ENCODE results near the gene PRMT3. TPM values are rescaled to one million over a fixed set of nuclear protein-coding genes. Genes with fewer than 3 reads are reported as not detected.

Gene PRMT3
- polyA plus RNA-seq, 1 donor (not counting 4 experiments of a cell fraction or from before 2014, with no cell fraction given): 29.4 TPM

DNA sequence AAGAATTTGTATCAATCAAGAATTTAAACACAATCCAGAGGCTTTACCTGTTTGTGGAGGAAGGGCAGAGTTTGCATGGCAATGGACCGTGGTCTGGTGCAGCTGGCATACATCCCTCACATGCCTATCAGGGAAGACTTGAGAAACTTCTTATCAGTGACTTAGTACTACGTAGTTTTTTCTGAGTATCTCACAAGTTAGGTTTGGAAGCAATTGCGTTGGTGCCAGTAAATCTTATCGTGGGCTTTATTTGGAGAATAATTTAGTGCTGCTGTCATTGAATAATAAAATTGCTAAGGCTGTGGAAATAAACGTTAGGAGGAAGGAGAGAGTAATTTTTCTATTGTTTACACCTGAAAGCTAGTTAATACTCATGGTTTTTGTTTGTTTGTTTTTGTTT is 72.3 kb downstream of the PRMT3 start:
- H3K4me3 ChIP-seq (ENCODE audit: control insufficient read depth in 2 of 3, extremely low read depth in 1 of 3, insufficient read depth in 2 of 3, low read depth in 1 of 3, low read length in 3 of 3): no peak overlapping the region
- no peak for DNase-seq (ENCODE audit: low read depth, low spot score)
- H3K4me2 ChIP-seq (ENCODE audit: control insufficient read depth, extremely low read depth, insufficient read depth, low read depth, low read length): no peak overlapping the region
- no peaks in the 10 kb centered on the region for H3K9me3 ChIP-seq (ENCODE audit: control insufficient read depth, low read depth, low read length)
- TF ChIP-seq EZH2 (IDR thresholded peaks at IDR 0.05; ENCODE audit: low read length): no peak
- TF ChIP-seq CTCF (optimal IDR thresholded peaks at IDR 0.05 in 1 of 3, IDR thresholded peaks at IDR 0.05 in 1 of 3, conservative IDR thresholded peaks at IDR 0.05 in 1 of 3; ENCODE audit: extremely low read depth in 1 of 3, insufficient read depth in 2 of 3, low read length in 3 of 3): no peak
- no peak overlapping the region for H3K9ac ChIP-seq (ENCODE audit: control insufficient read depth, extremely low read depth, insufficient read depth, low read length)
- H3K27ac ChIP-seq (ENCODE audit: control insufficient read depth, insufficient read depth, low read length): no peak overlapping the region
- H3K4me1 ChIP-seq (ENCODE audit: control insufficient read depth, extremely low read depth, insufficient read depth, low read length): no peaks in the 10 kb centered on the region
- no peaks in the 10 kb centered on the region for H3K79me2 ChIP-seq (ENCODE audit: control insufficient read depth, insufficient read depth, low read length)
- H2AFZ ChIP-seq (ENCODE audit: control insufficient read depth, low read length): no peak overlapping the region
- H3K36me3 ChIP-seq (ENCODE audit: control insufficient read depth in 2 of 2, extremely low read depth in 1 of 2, insufficient read depth in 2 of 2, low read length in 2 of 2): peaks cover 0 to 5% of the 10 kb centered on the region in 2 experiments
- dilution Hi-C loops (cut with MboI; ENCODE audit: extremely low pct_ligation_motif_present, low sequenced_read_pairs): no loop called here
- no peaks in the 10 kb centered on the region for H3K9me1 ChIP-seq (ENCODE audit: control insufficient read depth, extremely low read depth, insufficient read depth, low read length)
- no peaks in the 10 kb centered on the region for H4K20me1 ChIP-seq (ENCODE audit: control insufficient read depth, extremely low read depth, insufficient read depth, low read length)
- FAIRE-seq: no peak
- H3K27me3 ChIP-seq (ENCODE audit: control insufficient read depth, extremely low read depth, insufficient read depth, low read length): no peaks in the 10 kb centered on the region

DNA sequence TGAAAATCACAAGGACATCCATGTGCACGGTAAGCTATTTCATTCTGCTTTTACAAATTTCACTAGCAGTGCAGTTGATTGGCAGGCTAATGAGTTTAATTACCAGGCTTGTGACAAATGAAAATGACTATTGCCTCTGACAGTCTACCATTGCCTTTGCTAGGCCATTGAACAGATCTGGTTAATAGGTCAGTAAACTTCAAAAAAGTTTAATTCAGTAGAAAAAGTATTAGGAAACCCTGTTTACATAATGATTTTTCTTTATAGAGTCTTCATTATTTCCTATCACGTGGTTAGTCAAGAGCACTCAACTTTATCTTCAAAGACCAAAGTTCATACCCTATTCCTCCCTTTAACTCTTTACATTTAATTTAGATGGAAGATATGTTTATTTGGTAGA is 77.0 kb downstream of the PRMT3 start:
- no peak overlapping the region for H3K9ac ChIP-seq (ENCODE audit: control insufficient read depth, extremely low read depth, insufficient read depth, low read length)
- no peaks in the 10 kb centered on the region for H3K9me1 ChIP-seq (ENCODE audit: control insufficient read depth, extremely low read depth, insufficient read depth, low read length)
- no peak overlapping the region for H3K4me2 ChIP-seq (ENCODE audit: control insufficient read depth, extremely low read depth, insufficient read depth, low read depth, low read length)
- no peaks in the 10 kb centered on the region for H4K20me1 ChIP-seq (ENCODE audit: control insufficient read depth, extremely low read depth, insufficient read depth, low read length)
- no peak overlapping the region for H2AFZ ChIP-seq (ENCODE audit: control insufficient read depth, low read length)
- H3K4me3 ChIP-seq (ENCODE audit: control insufficient read depth in 2 of 3, extremely low read depth in 1 of 3, insufficient read depth in 2 of 3, low read depth in 1 of 3, low read length in 3 of 3): no peak overlapping the region
- no peak overlapping the region for H3K27ac ChIP-seq (ENCODE audit: control insufficient read depth, insufficient read depth, low read length)
- peaks cover 0 to 3% of the 10 kb centered on the region in 2 experiments for H3K36me3 ChIP-seq (ENCODE audit: control insufficient read depth in 2 of 2, extremely low read depth in 1 of 2, insufficient read depth in 2 of 2, low read length in 2 of 2)
- FAIRE-seq (no peak), DNase-seq (ENCODE audit: low read depth, low spot score) (no peak)
- dilution Hi-C loops (cut with MboI; ENCODE audit: extremely low pct_ligation_motif_present, low sequenced_read_pairs): no loop called here
- no peaks in the 10 kb centered on the region for H3K79me2 ChIP-seq (ENCODE audit: control insufficient read depth, insufficient read depth, low read length)
- no peaks in the 10 kb centered on the region for H3K9me3 ChIP-seq (ENCODE audit: control insufficient read depth, low read depth, low read length)
- no peak for TF ChIP-seq CTCF (optimal IDR thresholded peaks at IDR 0.05 in 1 of 3, IDR thresholded peaks at IDR 0.05 in 1 of 3, conservative IDR thresholded peaks at IDR 0.05 in 1 of 3; ENCODE audit: extremely low read depth in 1 of 3, insufficient read depth in 2 of 3, low read length in 3 of 3)
- no peak for TF ChIP-seq EZH2 (IDR thresholded peaks at IDR 0.05; ENCODE audit: low read length)
- no peaks in the 10 kb centered on the region for H3K4me1 ChIP-seq (ENCODE audit: control insufficient read depth, extremely low read depth, insufficient read depth, low read length)
- no peaks in the 10 kb centered on the region for H3K27me3 ChIP-seq (ENCODE audit: control insufficient read depth, extremely low read depth, insufficient read depth, low read length)
